ENCODE measurements around the gene BSDC1. TPM values are rescaled to one million over a fixed set of nuclear protein-coding genes. Genes with fewer than 3 reads are reported as not detected.
"Not testable (repeated sequence)": the region's sequence is repeated elsewhere in the genome, so short reads cannot be mapped to it uniquely, and the experiment has no call there.

Gene BSDC1
- total RNA-seq, 2 experiments from 2014 or later, result 29.4 to 36.9 TPM

- H3K27me3 Mint-ChIP-seq, result peaks cover 2% of the 10 kb centered on the region
- ATAC-seq, result no peak
- ChIA-PET CTCF (interaction anchor here (0.6 to 1.2 kb wide), 3 partner anchors 21 to 151 kb away, joined by 3 to 4 read pairs (median 3); no protein-coding TSS in a partner anchor), POLR2A (no interaction called here)
- peaks cover 9% of the 10 kb centered on the region for H3K36me3 Mint-ChIP-seq (ENCODE audit: low read depth)
- intact Hi-C loops (cut with DNase I, micrococcal nuclease), result loop anchor here in 1 of 2 experiments (5.0 kb wide), 1 partner anchor 155 kb away; the partner anchor contains the start of gene CCDC28B
- no peak for DNase-seq
- peaks cover 18% of the 10 kb centered on the region for H3K4me1 Mint-ChIP-seq
- H3K4me3 Mint-ChIP-seq, result no peak overlapping the region
- H3K9me3 Mint-ChIP-seq (ENCODE audit: low read depth), result no peaks in the 10 kb centered on the region
- no peak overlapping the region for H3K27ac Mint-ChIP-seq
These were observed 36.6 kb downstream of the BSDC1 start for GRCh38 chr1:32357614-32358013.

GRCh38 chr1:32356478-32356877, 37.8 kb downstream of the BSDC1 start:
- Mint-ChIP-seq H3K9me3 (ENCODE audit: low read depth) (no peaks in the 10 kb centered on the region), H3K4me3 (no peak overlapping the region), H3K36me3 (ENCODE audit: low read depth) (peaks cover 5% of the 10 kb centered on the region), H3K4me1 (peaks cover 16% of the 10 kb centered on the region), H3K27ac (no peak overlapping the region), H3K27me3 (peaks cover 2% of the 10 kb centered on the region)
- intact Hi-C loops (cut with DNase I, micrococcal nuclease), result loop anchor here in 1 of 2 experiments (5.0 kb wide), 1 partner anchor 154 kb away; the partner anchor contains the start of gene CCDC28B
- POLR2A ChIA-PET, result no interaction called here
- CTCF ChIA-PET, result interaction anchor here (1.2 kb wide), 1 partner anchor 11 kb away, joined by 4 read pairs; no protein-coding TSS in a partner anchor
- DNase-seq (no peak), ATAC-seq (no peak)

- H3K27ac Mint-ChIP-seq; H3K36me3 Mint-ChIP-seq (ENCODE audit: low read depth); H3K9me3 Mint-ChIP-seq (ENCODE audit: low read depth); POLR2A ChIA-PET; H3K4me3 Mint-ChIP-seq; DNase-seq; ATAC-seq; H3K27me3 Mint-ChIP-seq: not testable (repeated sequence)
- intact Hi-C loops (cut with DNase I, micrococcal nuclease), result loop anchor here in 1 of 2 experiments (5.0 kb wide), 1 partner anchor 153 kb away; the partner anchor contains the start of gene CCDC28B
- CTCF ChIA-PET, result interaction anchor here (0.6 to 1.2 kb wide), 3 partner anchors 11 to 113 kb away, joined by 3 to 4 read pairs (median 4); no protein-coding TSS in a partner anchor
- peaks cover 15% of the 10 kb centered on the region for H3K4me1 Mint-ChIP-seq
These were observed 38.5 kb downstream of the BSDC1 start for GRCh38 chr1:32355778-32356177.

GRCh38 chr1:32353886-32354570, 40.2 kb downstream of the BSDC1 start:
- ChIA-PET CTCF (interaction anchor here (0.7 to 3.4 kb wide), 6 partner anchors 10 to 138 kb away, joined by 4 to 16 read pairs (median 7); partner anchors contain the start of gene MARCKSL1), POLR2A (interaction anchor here (1.6 kb wide), 1 partner anchor 40 kb away, joined by 6 read pairs; the partner anchor contains the start of gene BSDC1)
- DNase-seq, result no peak
- Mint-ChIP-seq H3K27ac (no peak overlapping the region), H3K4me1 (peaks cover 18% of the 10 kb centered on the region), H3K36me3 (ENCODE audit: low read depth) (no peaks in the 10 kb centered on the region), H3K4me3 (no peak overlapping the region), H3K9me3 (ENCODE audit: low read depth) (peaks cover 2% of the 10 kb centered on the region), H3K27me3 (no peaks in the 10 kb centered on the region)
- no peak for ATAC-seq
- intact Hi-C loops (cut with DNase I, micrococcal nuclease), result no loop called here

GRCh38 chr1:32353431-32353830, 40.8 kb downstream of the BSDC1 start:
- ChIA-PET CTCF (interaction anchor here (0.7 to 3.4 kb wide), 6 partner anchors 11 to 138 kb away, joined by 4 to 16 read pairs (median 7); partner anchors contain the start of gene MARCKSL1), POLR2A (interaction anchor here (1.6 kb wide), 1 partner anchor 41 kb away, joined by 6 read pairs; the partner anchor contains the start of gene BSDC1)
- no peak for ATAC-seq
- Mint-ChIP-seq H3K4me1 (peaks cover 20% of the 10 kb centered on the region), H3K9me3 (ENCODE audit: low read depth) (peaks cover 2% of the 10 kb centered on the region), H3K36me3 (ENCODE audit: low read depth) (no peaks in the 10 kb centered on the region), H3K27ac (no peak overlapping the region), H3K27me3 (no peaks in the 10 kb centered on the region), H3K4me3 (no peak overlapping the region)
- intact Hi-C loops (cut with DNase I, micrococcal nuclease), result no loop called here
- DNase-seq, result no peak

- ChIA-PET CTCF (interaction anchor here (0.6 to 3.4 kb wide), 8 partner anchors 11 to 165 kb away, joined by 3 to 16 read pairs (median 5); partner anchors contain the start of gene MARCKSL1), POLR2A (interaction anchor here (1.6 kb wide), 1 partner anchor 42 kb away, joined by 6 read pairs; the partner anchor contains the start of gene BSDC1)
- Mint-ChIP-seq H3K9me3 (ENCODE audit: low read depth) (peaks cover 2% of the 10 kb centered on the region), H3K36me3 (ENCODE audit: low read depth) (no peaks in the 10 kb centered on the region), H3K4me1 (peaks cover 20% of the 10 kb centered on the region), H3K27ac (no peak overlapping the region), H3K4me3 (no peak overlapping the region), H3K27me3 (no peaks in the 10 kb centered on the region)
- intact Hi-C loops (cut with DNase I, micrococcal nuclease), result no loop called here
- ATAC-seq, result no peak
- DNase-seq, result no peak
These were observed 41.3 kb downstream of the BSDC1 start for GRCh38 chr1:32352831-32353383.

GRCh38 chr1:32352239-32352745, 41.9 kb downstream of the BSDC1 start:
- Mint-ChIP-seq H3K36me3 (ENCODE audit: low read depth) (no peaks in the 10 kb centered on the region), H3K27me3 (no peaks in the 10 kb centered on the region), H3K4me3 (peak overlapping the region; percentile 73), H3K9me3 (ENCODE audit: low read depth) (peaks cover 2% of the 10 kb centered on the region), H3K27ac (no peak overlapping the region), H3K4me1 (peaks cover 20% of the 10 kb centered on the region)
- ATAC-seq (no peak), DNase-seq (no peak)
- ChIA-PET POLR2A (no interaction called here), CTCF (interaction anchor here (0.6 to 3.4 kb wide), 8 partner anchors 11 to 165 kb away, joined by 3 to 16 read pairs (median 6); partner anchors contain the start of gene MARCKSL1)
- intact Hi-C loops (cut with DNase I, micrococcal nuclease), result no loop called here

GRCh38 chr1:32351399-32352238, 42.6 kb downstream of the BSDC1 start:
- H3K4me3 Mint-ChIP-seq, result peak overlapping the region; percentile 73
- intact Hi-C loops (cut with DNase I, micrococcal nuclease), result loop anchor here (1.0 to 2.0 kb wide), 13 partner anchors 15 to 466 kb away; partner anchors contain the start of genes BSDC1 (in 2 of the 2), EIF3I (in 2 of the 2), TMEM234 (in 2 of the 2) and IQCC (in 1 of the 2)
- ATAC-seq, result peak; percentile 96
- DNase-seq, result peak; percentile 96
- H3K36me3 Mint-ChIP-seq (ENCODE audit: low read depth), result no peaks in the 10 kb centered on the region
- H3K27me3 Mint-ChIP-seq, result no peaks in the 10 kb centered on the region
- peak overlapping the region; percentile 82 for H3K27ac Mint-ChIP-seq
- ChIA-PET CTCF (interaction anchor here (1.0 to 3.4 kb wide), 5 partner anchors 11 to 136 kb away, joined by 5 to 16 read pairs (median 8); partner anchors contain the start of gene MARCKSL1), POLR2A (interaction anchor here (1.4 kb wide), 2 partner anchors 14 to 15 kb away, joined by 4 to 6 read pairs; partner anchors contain the start of gene MARCKSL1)
- H3K4me1 Mint-ChIP-seq, result peaks cover 20% of the 10 kb centered on the region
- peaks cover 2% of the 10 kb centered on the region for H3K9me3 Mint-ChIP-seq (ENCODE audit: low read depth)

- ChIA-PET CTCF (interaction anchor here (0.9 to 1.1 kb wide), 3 partner anchors 15 to 109 kb away, joined by 3 to 5 read pairs (median 4); partner anchors contain the start of genes BSDC1 and MARCKSL1), POLR2A (interaction anchor here (1.4 kb wide), 2 partner anchors 13 to 15 kb away, joined by 4 to 6 read pairs; partner anchors contain the start of gene MARCKSL1)
- peak; percentile 78 for ATAC-seq
- intact Hi-C loops (cut with DNase I, micrococcal nuclease), result loop anchor here (1.0 to 2.0 kb wide), 13 partner anchors 15 to 466 kb away; partner anchors contain the start of genes BSDC1 (in 2 of the 2), EIF3I (in 2 of the 2), TMEM234 (in 2 of the 2) and IQCC (in 1 of the 2)
- Mint-ChIP-seq H3K27ac (peak overlapping the region; percentile 82), H3K9me3 (ENCODE audit: low read depth) (peaks cover 2% of the 10 kb centered on the region), H3K4me3 (peak overlapping the region; percentile 73), H3K36me3 (ENCODE audit: low read depth) (no peaks in the 10 kb centered on the region), H3K4me1 (peaks cover 25% of the 10 kb centered on the region), H3K27me3 (no peaks in the 10 kb centered on the region)
- DNase-seq, result peak; percentile 90
These were observed 43.3 kb downstream of the BSDC1 start for GRCh38 chr1:32350785-32351398.

GRCh38 chr1:32349211-32349708, 45.0 kb downstream of the BSDC1 start:
- Mint-ChIP-seq H3K4me3 (no peak overlapping the region), H3K27ac (no peak overlapping the region), H3K36me3 (ENCODE audit: low read depth) (no peaks in the 10 kb centered on the region), H3K9me3 (ENCODE audit: low read depth) (peaks cover 2% of the 10 kb centered on the region), H3K27me3 (no peaks in the 10 kb centered on the region), H3K4me1 (peaks cover 35% of the 10 kb centered on the region)
- intact Hi-C loops (cut with DNase I, micrococcal nuclease), result no loop called here
- ATAC-seq (no peak), DNase-seq (no peak)
- ChIA-PET POLR2A (no interaction called here), CTCF (interaction anchor here (1.5 kb wide), 1 partner anchor 94 kb away, joined by 3 read pairs; no protein-coding TSS in a partner anchor)

Measured in activated CD4-positive, alpha-beta T cell treated with anti-CD3 and anti-CD28 coated beads for 36 hours (primary cell).